ENCODE results near the gene PEX5. TPM values are rescaled to one million over a fixed set of nuclear protein-coding genes. Genes with fewer than 3 reads are reported as not detected.

Gene PEX5
- total and polyA plus RNA-seq, 2 of the 8 experiments (the other 6 are each of a cell fraction or from before 2014, with no cell fraction given) = 16.8 to 50.5 TPM

GRCh38 chr12:7150841-7151240, 38.6 kb upstream of the PEX5 start:
- no peak overlapping the region for H3K23ac ChIP-seq (ENCODE audit: insufficient read length)
- no peaks in the 10 kb centered on the region for H3K23me2 ChIP-seq (ENCODE audit: low read depth, low read length)
- no peak overlapping the region for H3K27ac ChIP-seq (ENCODE audit: low read depth, low read length)
- H2AK5ac ChIP-seq (ENCODE audit: low read depth, low read length) = no peak overlapping the region
- no peak overlapping the region for H2BK12ac ChIP-seq (ENCODE audit: low read depth, low read length)
- no peak overlapping the region for H2AFZ ChIP-seq (ENCODE audit: low read length)
- peak in 1 of 2 experiments; percentile 4 for DNase-seq (ENCODE audit: low read depth in 1 of 2, low spot score in 2 of 2)
- 83% methylated on average over 4 of the region's 6 CpGs; no CpG with 5 or more reads in 1 of the 2 experiments for WGBS, 2 experiments (ENCODE audit: extremely low coverage in 1 of 2, insufficient coverage in 1 of 2, insufficient read length in 1 of 2, insufficient replicate concordance in 2 of 2, low coverage in 1 of 2, low lambda C conversion rate in 2 of 2, missing lambda C conversion rate in 1 of 2)
- no peaks in the 10 kb centered on the region for H3K4me1 ChIP-seq (replicated peaks in 1 of 4; ENCODE audit: control insufficient read depth in 3 of 4, insufficient read depth in 4 of 4, low read length in 3 of 4)
- no peaks in the 10 kb centered on the region for H3K79me1 ChIP-seq (ENCODE audit: low read depth, low read length)
- no peak for FAIRE-seq
- H3K9me3 ChIP-seq (ENCODE audit: insufficient read depth in 2 of 2, low read depth in 1 of 2, low read length in 1 of 2) = no peaks in the 10 kb centered on the region
- no peak overlapping the region for H3K4me3 ChIP-seq (ENCODE audit: extremely low read depth in 1 of 4, insufficient read depth in 2 of 4, low read depth in 3 of 4, low read length in 4 of 4)
- no peak overlapping the region for H3K9ac ChIP-seq (replicated peaks in 1 of 4; ENCODE audit: extremely low read depth in 1 of 4, low read depth in 3 of 4, low read length in 3 of 4)
- peaks cover 2 to 3% of the 10 kb centered on the region in 2 experiments for H4K20me1 ChIP-seq (replicated peaks in 1 of 2; ENCODE audit: control insufficient read depth in 1 of 2, insufficient read depth in 2 of 2, low read length in 2 of 2)
- TF ChIP-seq CEBPB (IDR thresholded peaks at IDR 0.05; ENCODE audit: low read depth, low read length) (no peak), EZH2 (IDR thresholded peaks at IDR 0.05; ENCODE audit: low read depth, low read length, severe bottlenecking) (no peak), SP4 (IDR thresholded peaks at IDR 0.05; ENCODE audit: low read length) (no peak), NRF1 (IDR thresholded peaks at IDR 0.05; ENCODE audit: low read depth, low read length) (no peak), KDM1A (IDR thresholded peaks at IDR 0.05; ENCODE audit: borderline replicate concordance, low read length) (no peak), RAD21 (IDR thresholded peaks at IDR 0.05 in 1 of 2, conservative IDR thresholded peaks at IDR 0.05 in 1 of 2; ENCODE audit: low read depth in 2 of 2, low read length in 2 of 2) (no peak)
- TF ChIP-seq, protein P1, sequence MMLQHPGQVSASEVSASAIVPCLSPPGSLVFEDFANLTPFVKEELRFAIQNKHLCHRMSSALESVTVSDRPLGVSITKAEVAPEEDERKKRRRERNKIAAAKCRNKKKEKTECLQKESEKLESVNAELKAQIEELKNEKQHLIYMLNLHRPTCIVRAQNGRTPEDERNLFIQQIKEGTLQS (IDR thresholded peaks at IDR 0.05; ENCODE audit: insufficient read depth, low read depth, low read length) = no peak
- no peak overlapping the region for H3K14ac ChIP-seq (ENCODE audit: insufficient read length)
- H3K18ac ChIP-seq (ENCODE audit: extremely low read depth, low read length) = no peak overlapping the region
- no peak overlapping the region for H3K56ac ChIP-seq (replicated peaks; ENCODE audit: insufficient read length, low read depth, low read length)
- CTCF ChIA-PET (ENCODE audit: partially characterized antibody) = interaction anchor here (1.1 to 10.0 kb wide), 3 partner anchors 7 to 22 kb away, joined by 4 to 151 read pairs (median 5); partner anchors contain the start of gene RBP5
- H4K91ac ChIP-seq (replicated peaks; ENCODE audit: insufficient read length, low read length) = no peak overlapping the region
- no peak overlapping the region for H2BK120ac ChIP-seq (replicated peaks; ENCODE audit: low read depth, low read length)
- H4K8ac ChIP-seq (ENCODE audit: extremely low read depth, insufficient read depth, low read length) = no peak overlapping the region
- H3K4me2 ChIP-seq (ENCODE audit: insufficient read depth in 1 of 2, low read depth in 2 of 2, low read length in 2 of 2) = no peak overlapping the region
- no peak overlapping the region for H2BK5ac ChIP-seq (ENCODE audit: low read depth, low read length)
- H4K5ac ChIP-seq (ENCODE audit: insufficient read length, low read depth, low read length) = no peak overlapping the region
- peaks cover 0 to 9% (median 0%) of the 10 kb centered on the region in 4 experiments; a peak in 5 of 8 replicates for H3K36me3 ChIP-seq (ENCODE audit: control insufficient read depth in 2 of 4, insufficient read depth in 4 of 4, low read length in 3 of 4)
- no peaks in the 10 kb centered on the region for H3K79me2 ChIP-seq (ENCODE audit: control insufficient read depth in 1 of 2, insufficient read depth in 2 of 2, low read length in 2 of 2)
- H2BK15ac ChIP-seq (ENCODE audit: low read length) = no peak overlapping the region
- POLR2A ChIA-PET (ENCODE audit: partially characterized antibody) = no interaction called here
- H2BK20ac ChIP-seq (ENCODE audit: low read length) = no peak overlapping the region
- H3K27me3 ChIP-seq (replicated peaks in 1 of 4; ENCODE audit: control insufficient read depth in 3 of 4, extremely low read depth in 1 of 4, insufficient read depth in 3 of 4, low read length in 3 of 4) = no peaks in the 10 kb centered on the region
- no peak overlapping the region for H3K4ac ChIP-seq (replicated peaks; ENCODE audit: insufficient read length, low read depth, low read length)
